Glutamatergic neuron (in vitro differentiated cells): ENCODE results near the gene ARV1. TPM values are rescaled to one million over a fixed set of nuclear protein-coding genes. Genes with fewer than 3 reads are reported as not detected.
"Not testable (repeated sequence)": the region's sequence is repeated elsewhere in the genome, so short reads cannot be mapped to it uniquely, and the experiment has no call there.

Experiments
- DNase-seq: peaks from one replicate; pipeline ENCODE4 v3.0.0; 2022
- H3K27ac Mint-ChIP-seq: one replicate; pipeline ENCODE4 v1.8.0; 2020; ENCODE audit warnings: mild to moderate bottlenecking, mixed read lengths, inconsistent platforms; ENCODE audit not compliant: unreplicated experiment
- H3K27me3 Mint-ChIP-seq: one replicate; pipeline ENCODE4 v1.8.0; 2020; ENCODE audit warnings: mild to moderate bottlenecking, moderate library complexity, mixed read lengths, inconsistent platforms; ENCODE audit not compliant: unreplicated experiment
- H3K36me3 Mint-ChIP-seq: one replicate; pipeline ENCODE4 v1.8.0; 2020; ENCODE audit warnings: mild to moderate bottlenecking, mixed read lengths, inconsistent platforms; ENCODE audit not compliant: unreplicated experiment
- H3K4me1 Mint-ChIP-seq: one replicate; pipeline ENCODE4 v1.8.0; 2020; ENCODE audit warnings: mild to moderate bottlenecking, low read depth, mixed read lengths, inconsistent platforms; ENCODE audit not compliant: unreplicated experiment
- H3K4me3 Mint-ChIP-seq: one replicate; pipeline ENCODE4 v1.8.0; 2020; ENCODE audit warnings: mild to moderate bottlenecking, mixed read lengths, inconsistent platforms; ENCODE audit not compliant: unreplicated experiment
- H3K9me3 Mint-ChIP-seq: one replicate; pipeline ENCODE4 v1.8.0; 2020; ENCODE audit warnings: mild to moderate bottlenecking, moderate library complexity, mixed read lengths, inconsistent platforms; ENCODE audit not compliant: unreplicated experiment
- total RNA-seq: library from RNA; stranded (reverse); fragmentation: NEBNext Ultra II Directional; extraction: Animal tissue kit (Norgen Biotek cat#: 25700); gene quantifications from one replicate; pipeline ENCODE4 v1.2.1, GENCODE V29; 2021; ENCODE audit not compliant: unreplicated experiment
- TF ChIP-seq, protein P1 (sequence below): fragments of 200-600 bp; sonication (generic); IDR thresholded peaks from one replicate; pipeline ENCODE4 v1.5.0; 2021; ENCODE audit not compliant: partially characterized antibody, unreplicated experiment

ARV1 gene
- total RNA-seq, 1 donor from 2014 or later, result 18.3 TPM

DNA sequence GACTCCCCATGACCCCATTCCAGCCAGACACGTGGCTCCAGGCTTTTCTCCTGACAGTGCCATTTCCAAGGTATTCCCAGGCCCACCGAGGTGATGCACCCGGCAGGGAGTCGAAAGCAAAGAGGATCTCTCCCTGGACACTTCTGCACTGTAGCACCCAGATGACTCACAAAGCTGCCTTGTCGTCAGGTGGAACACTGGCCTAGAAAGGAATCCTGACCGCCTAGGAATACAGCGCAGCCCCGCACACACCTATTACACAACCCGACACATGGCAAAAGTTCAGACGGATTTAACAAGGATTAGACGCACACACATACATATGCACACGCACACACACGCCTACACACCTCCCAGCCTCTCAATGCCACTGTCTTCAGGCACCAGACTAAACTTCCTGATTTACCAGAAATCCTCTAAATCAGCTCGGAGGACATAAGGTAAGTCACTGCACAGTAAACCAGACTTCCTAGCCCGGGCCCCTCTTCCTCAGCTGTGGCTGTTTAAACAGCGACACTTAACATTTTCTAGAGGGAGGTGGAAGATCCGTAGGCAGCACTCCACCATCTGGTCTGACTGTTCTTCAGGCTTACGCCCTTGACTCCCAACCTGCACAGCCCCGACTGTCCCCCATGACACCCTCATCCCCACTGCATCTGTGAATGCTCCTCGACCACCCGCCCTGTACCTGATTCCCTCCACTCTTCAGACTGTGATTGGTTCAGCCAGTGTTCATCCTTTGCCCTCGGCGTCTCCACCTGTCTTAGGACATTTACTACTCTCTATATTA lies 48.4 kb downstream of the ARV1 start:
- no peak overlapping the region for H3K4me3 Mint-ChIP-seq
- H3K27me3 Mint-ChIP-seq, result peaks cover 5% of the 10 kb centered on the region
- H3K4me1 Mint-ChIP-seq, result no peaks in the 10 kb centered on the region
- TF ChIP-seq, protein P1, sequence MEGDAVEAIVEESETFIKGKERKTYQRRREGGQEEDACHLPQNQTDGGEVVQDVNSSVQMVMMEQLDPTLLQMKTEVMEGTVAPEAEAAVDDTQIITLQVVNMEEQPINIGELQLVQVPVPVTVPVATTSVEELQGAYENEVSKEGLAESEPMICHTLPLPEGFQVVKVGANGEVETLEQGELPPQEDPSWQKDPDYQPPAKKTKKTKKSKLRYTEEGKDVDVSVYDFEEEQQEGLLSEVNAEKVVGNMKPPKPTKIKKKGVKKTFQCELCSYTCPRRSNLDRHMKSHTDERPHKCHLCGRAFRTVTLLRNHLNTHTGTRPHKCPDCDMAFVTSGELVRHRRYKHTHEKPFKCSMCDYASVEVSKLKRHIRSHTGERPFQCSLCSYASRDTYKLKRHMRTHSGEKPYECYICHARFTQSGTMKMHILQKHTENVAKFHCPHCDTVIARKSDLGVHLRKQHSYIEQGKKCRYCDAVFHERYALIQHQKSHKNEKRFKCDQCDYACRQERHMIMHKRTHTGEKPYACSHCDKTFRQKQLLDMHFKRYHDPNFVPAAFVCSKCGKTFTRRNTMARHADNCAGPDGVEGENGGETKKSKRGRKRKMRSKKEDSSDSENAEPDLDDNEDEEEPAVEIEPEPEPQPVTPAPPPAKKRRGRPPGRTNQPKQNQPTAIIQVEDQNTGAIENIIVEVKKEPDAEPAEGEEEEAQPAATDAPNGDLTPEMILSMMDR, result no peak
- no peak for DNase-seq
- H3K27ac Mint-ChIP-seq, result no peak overlapping the region
- no peaks in the 10 kb centered on the region for H3K9me3 Mint-ChIP-seq
- H3K36me3 Mint-ChIP-seq, result peaks cover 8% of the 10 kb centered on the region

DNA sequence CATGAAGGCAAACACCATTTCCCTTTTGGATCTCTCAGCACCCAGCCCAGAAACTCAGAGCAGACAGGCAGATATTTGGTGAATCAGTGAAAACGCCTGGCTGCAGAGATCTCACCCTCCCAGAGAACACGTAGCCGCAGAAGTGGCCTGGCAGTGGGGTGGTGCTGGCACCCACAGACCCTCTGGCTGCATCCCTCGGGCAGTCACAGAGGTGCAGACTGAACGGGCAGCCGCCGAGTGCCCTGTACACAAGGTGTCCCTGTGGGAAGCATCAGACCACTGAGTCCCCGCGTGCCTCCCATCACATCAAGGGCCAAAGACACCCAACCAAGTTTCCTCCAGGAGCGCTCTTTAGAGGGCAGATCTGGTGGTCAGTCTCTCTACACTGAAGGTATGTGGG lies 49.1 kb downstream of the ARV1 start:
- H3K9me3 Mint-ChIP-seq, result no peaks in the 10 kb centered on the region
- peaks cover 4% of the 10 kb centered on the region for H3K4me1 Mint-ChIP-seq
- peaks cover 5% of the 10 kb centered on the region for H3K27me3 Mint-ChIP-seq
- TF ChIP-seq, protein P1, result no peak
- no peak overlapping the region for H3K4me3 Mint-ChIP-seq
- DNase-seq, result no peak
- no peak overlapping the region for H3K27ac Mint-ChIP-seq
- H3K36me3 Mint-ChIP-seq, result peaks cover 2% of the 10 kb centered on the region

DNA sequence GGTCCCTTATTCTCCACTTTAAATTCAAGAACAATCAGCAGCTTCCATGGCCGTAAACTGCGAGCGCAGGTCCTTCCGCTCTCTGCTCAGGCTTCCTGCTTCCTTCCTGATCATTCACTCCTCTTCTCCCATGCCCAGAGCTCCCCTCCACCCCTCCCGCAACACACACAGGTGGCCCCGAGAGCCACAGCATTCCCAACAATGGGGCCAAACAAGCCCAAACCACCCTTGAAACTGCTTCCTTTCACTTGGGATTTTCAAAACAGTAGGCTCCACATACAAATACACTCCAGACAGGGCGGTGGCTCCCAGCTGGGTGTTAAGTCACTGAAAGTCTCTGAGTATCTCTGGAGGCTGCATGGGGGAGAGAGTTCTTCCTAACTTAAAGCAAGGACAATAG lies 49.8 kb downstream of the ARV1 start:
- no peaks in the 10 kb centered on the region for H3K9me3 Mint-ChIP-seq
- no peak overlapping the region for H3K27ac Mint-ChIP-seq
- H3K27me3 Mint-ChIP-seq, result peaks cover 5% of the 10 kb centered on the region
- H3K4me1 Mint-ChIP-seq, result peaks cover 5% of the 10 kb centered on the region
- no peak for DNase-seq
- H3K36me3 Mint-ChIP-seq, result no peaks in the 10 kb centered on the region
- TF ChIP-seq, protein P1, result no peak
- H3K4me3 Mint-ChIP-seq, result no peak overlapping the region

DNA sequence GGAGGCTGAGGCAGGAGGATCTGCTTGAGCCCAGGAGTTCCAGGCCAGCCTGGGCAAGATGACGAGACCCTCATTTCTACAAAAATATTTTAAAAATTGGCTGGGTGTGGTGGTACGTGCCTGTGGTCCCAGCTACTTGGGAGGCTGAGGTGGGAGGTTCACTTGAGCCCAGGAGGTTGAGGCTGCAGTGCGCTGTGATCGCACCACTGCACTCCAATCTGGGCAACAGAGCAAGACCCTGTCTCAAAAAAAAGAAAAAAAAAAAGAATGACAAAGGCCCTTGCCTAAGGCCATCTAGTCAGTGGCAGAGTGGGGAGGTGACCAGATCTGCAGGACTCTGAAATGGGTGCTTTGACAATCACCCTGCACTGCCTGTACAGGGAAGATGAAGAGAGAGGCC lies 50.4 kb downstream of the ARV1 start:
- not testable (repeated sequence) for H3K4me3 Mint-ChIP-seq, H3K27me3 Mint-ChIP-seq, H3K9me3 Mint-ChIP-seq, DNase-seq, H3K27ac Mint-ChIP-seq, H3K4me1 Mint-ChIP-seq, H3K36me3 Mint-ChIP-seq

DNA sequence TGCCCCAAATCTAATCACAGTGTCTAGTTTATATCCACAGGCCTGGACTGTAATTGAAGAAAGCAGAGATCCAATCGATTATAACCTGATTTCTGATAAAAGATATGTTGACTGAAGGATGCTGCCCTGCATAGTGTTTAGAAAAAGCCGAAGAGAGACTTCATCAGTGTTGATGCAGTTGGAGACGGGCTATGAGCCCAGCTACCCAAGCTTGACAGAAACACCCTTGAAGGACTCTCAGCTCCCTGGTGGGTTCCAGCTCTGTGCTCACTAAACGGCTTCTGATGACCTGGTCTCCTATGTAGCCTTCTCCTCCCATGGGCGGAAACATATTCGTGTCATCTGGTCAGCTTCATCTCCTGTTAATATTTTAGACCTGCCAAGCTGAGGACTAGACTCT lies 50.9 kb downstream of the ARV1 start:
- TF ChIP-seq, protein P1, result no peak
- Mint-ChIP-seq H3K9me3 (peaks cover 1% of the 10 kb centered on the region), H3K27me3 (peaks cover 5% of the 10 kb centered on the region), H3K4me1 (peaks cover 5% of the 10 kb centered on the region), H3K36me3 (no peaks in the 10 kb centered on the region), H3K27ac (no peak overlapping the region), H3K4me3 (no peak overlapping the region)
- no peak for DNase-seq
